ENCODE data around the gene IPO7. TPM values are rescaled to one million over a fixed set of nuclear protein-coding genes. Genes with fewer than 3 reads are reported as not detected.

The IPO7 gene
- total and polyA plus RNA-seq, 2 of the 13 experiments (the other 11 are each of a cell fraction or from before 2014, with no cell fraction given) = 59.4 to 98.4 TPM

DNA sequence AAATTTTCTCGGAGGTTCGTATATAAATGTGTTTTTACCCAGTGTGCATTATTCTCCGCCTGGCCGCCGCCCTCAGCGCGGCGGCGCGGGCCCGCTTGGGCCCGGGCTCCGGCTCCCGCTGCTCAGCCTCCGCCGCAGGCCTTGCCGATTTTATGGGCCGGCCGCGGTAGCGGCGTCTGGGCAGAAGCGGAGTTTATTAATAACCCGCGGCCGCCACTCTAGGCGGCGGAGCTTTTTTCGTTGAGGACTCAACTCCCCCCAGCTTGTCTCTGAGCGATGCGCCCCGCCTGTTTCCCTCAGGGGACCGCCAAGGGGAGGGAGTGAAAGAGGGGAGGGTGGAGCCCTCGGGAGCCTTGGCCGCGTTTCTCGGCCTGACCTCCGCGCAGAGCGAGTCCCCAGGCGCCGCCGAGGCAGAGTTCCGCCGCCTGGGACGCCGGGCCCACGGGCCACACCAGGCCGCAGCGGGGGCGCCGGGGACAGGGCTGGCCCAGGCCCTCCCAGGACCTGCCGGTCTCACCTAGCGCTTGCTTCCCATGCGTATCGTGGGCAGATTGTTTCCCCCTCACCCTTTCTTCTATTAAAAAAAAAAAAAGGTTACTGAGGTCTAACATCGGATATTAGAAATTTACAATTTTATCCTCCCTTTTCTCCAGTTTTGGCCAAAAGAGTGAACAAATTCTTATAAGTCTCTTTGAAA lies 76.8 kb downstream of the IPO7 start (continued):
- TF ChIP-seq, protein P1, sequence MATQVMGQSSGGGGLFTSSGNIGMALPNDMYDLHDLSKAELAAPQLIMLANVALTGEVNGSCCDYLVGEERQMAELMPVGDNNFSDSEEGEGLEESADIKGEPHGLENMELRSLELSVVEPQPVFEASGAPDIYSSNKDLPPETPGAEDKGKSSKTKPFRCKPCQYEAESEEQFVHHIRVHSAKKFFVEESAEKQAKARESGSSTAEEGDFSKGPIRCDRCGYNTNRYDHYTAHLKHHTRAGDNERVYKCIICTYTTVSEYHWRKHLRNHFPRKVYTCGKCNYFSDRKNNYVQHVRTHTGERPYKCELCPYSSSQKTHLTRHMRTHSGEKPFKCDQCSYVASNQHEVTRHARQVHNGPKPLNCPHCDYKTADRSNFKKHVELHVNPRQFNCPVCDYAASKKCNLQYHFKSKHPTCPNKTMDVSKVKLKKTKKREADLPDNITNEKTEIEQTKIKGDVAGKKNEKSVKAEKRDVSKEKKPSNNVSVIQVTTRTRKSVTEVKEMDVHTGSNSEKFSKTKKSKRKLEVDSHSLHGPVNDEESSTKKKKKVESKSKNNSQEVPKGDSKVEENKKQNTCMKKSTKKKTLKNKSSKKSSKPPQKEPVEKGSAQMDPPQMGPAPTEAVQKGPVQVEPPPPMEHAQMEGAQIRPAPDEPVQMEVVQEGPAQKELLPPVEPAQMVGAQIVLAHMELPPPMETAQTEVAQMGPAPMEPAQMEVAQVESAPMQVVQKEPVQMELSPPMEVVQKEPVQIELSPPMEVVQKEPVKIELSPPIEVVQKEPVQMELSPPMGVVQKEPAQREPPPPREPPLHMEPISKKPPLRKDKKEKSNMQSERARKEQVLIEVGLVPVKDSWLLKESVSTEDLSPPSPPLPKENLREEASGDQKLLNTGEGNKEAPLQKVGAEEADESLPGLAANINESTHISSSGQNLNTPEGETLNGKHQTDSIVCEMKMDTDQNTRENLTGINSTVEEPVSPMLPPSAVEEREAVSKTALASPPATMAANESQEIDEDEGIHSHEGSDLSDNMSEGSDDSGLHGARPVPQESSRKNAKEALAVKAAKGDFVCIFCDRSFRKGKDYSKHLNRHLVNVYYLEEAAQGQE (IDR thresholded peaks at IDR 0.05; ENCODE audit: borderline replicate concordance in 1 of 2, low read depth in 1 of 2, low read length in 2 of 2) = peak in 1 of 2 experiments; percentile 59; a peak in 1 of 4 replicates
- TF ChIP-seq KDM5B (CRISPR knock-in tag; IDR thresholded peaks at IDR 0.05; ENCODE audit: borderline replicate concordance) (peak; percentile 56; the same call in 1 of the 2 replicates), KLF11 (CRISPR knock-in tag; IDR thresholded peaks at IDR 0.05) (no peak), ZFP90 (CRISPR knock-in tag; IDR thresholded peaks at IDR 0.05; ENCODE audit: borderline replicate concordance) (no peak), PCBP2 (optimal IDR thresholded peaks at IDR 0.05; ENCODE audit: low read depth, low read length, poor library complexity, severe bottlenecking) (no peak), MED1 (CRISPR knock-in tag; IDR thresholded peaks at IDR 0.05) (no peak), PHF5A (CRISPR knock-in tag; IDR thresholded peaks at IDR 0.05; ENCODE audit: low read depth, unreplicated experiment) (no peak), ZIK1 (CRISPR knock-in tag; IDR thresholded peaks at IDR 0.05; ENCODE audit: borderline replicate concordance, low read depth) (no peak), ZZZ3 (CRISPR knock-in tag; IDR thresholded peaks at IDR 0.05; ENCODE audit: borderline replicate concordance) (no peak), KMT2A (CRISPR knock-in tag; IDR thresholded peaks at IDR 0.05) (no peak; the same call in none of the 2 replicates), ZNF558 (CRISPR knock-in tag; IDR thresholded peaks at IDR 0.05; ENCODE audit: borderline replicate concordance) (no peak), CHCHD3 (CRISPR knock-in tag; IDR thresholded peaks at IDR 0.05) (no peak)
- TF ChIP-seq, protein P2, sequence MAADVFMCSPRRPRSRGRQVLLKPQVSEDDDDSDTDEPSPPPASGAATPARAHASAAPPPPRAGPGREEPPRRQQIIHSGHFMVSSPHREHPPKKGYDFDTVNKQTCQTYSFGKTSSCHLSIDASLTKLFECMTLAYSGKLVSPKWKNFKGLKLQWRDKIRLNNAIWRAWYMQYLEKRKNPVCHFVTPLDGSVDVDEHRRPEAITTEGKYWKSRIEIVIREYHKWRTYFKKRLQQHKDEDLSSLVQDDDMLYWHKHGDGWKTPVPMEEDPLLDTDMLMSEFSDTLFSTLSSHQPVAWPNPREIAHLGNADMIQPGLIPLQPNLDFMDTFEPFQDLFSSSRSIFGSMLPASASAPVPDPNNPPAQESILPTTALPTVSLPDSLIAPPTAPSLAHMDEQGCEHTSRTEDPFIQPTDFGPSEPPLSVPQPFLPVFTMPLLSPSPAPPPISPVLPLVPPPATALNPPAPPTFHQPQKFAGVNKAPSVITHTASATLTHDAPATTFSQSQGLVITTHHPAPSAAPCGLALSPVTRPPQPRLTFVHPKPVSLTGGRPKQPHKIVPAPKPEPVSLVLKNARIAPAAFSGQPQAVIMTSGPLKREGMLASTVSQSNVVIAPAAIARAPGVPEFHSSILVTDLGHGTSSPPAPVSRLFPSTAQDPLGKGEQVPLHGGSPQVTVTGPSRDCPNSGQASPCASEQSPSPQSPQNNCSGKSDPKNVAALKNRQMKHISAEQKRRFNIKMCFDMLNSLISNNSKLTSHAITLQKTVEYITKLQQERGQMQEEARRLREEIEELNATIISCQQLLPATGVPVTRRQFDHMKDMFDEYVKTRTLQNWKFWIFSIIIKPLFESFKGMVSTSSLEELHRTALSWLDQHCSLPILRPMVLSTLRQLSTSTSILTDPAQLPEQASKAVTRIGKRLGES (CRISPR knock-in tag; IDR thresholded peaks at IDR 0.05; ENCODE audit: borderline replicate concordance) = no peak
- TF ChIP-seq, protein P3, sequence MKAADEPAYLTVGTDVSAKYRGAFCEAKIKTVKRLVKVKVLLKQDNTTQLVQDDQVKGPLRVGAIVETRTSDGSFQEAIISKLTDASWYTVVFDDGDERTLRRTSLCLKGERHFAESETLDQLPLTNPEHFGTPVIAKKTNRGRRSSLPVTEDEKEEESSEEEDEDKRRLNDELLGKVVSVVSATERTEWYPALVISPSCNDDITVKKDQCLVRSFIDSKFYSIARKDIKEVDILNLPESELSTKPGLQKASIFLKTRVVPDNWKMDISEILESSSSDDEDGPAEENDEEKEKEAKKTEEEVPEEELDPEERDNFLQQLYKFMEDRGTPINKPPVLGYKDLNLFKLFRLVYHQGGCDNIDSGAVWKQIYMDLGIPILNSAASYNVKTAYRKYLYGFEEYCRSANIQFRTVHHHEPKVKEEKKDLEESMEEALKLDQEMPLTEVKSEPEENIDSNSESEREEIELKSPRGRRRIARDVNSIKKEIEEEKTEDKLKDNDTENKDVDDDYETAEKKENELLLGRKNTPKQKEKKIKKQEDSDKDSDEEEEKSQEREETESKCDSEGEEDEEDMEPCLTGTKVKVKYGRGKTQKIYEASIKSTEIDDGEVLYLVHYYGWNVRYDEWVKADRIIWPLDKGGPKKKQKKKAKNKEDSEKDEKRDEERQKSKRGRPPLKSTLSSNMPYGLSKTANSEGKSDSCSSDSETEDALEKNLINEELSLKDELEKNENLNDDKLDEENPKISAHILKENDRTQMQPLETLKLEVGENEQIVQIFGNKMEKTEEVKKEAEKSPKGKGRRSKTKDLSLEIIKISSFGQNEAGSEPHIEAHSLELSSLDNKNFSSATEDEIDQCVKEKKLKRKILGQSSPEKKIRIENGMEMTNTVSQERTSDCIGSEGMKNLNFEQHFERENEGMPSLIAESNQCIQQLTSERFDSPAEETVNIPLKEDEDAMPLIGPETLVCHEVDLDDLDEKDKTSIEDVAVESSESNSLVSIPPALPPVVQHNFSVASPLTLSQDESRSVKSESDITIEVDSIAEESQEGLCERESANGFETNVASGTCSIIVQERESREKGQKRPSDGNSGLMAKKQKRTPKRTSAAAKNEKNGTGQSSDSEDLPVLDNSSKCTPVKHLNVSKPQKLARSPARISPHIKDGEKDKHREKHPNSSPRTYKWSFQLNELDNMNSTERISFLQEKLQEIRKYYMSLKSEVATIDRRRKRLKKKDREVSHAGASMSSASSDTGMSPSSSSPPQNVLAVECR (CRISPR knock-in tag; IDR thresholded peaks at IDR 0.05; ENCODE audit: borderline replicate concordance) = peak; percentile 43

Measured in HepG2 (cell line).